ENCODE measurements around the gene LCN1.
"Not testable (repeated sequence)": the region's sequence is repeated elsewhere in the genome, so short reads cannot be mapped to it uniquely, and the experiment has no call there.

The LCN1 gene

DNA sequence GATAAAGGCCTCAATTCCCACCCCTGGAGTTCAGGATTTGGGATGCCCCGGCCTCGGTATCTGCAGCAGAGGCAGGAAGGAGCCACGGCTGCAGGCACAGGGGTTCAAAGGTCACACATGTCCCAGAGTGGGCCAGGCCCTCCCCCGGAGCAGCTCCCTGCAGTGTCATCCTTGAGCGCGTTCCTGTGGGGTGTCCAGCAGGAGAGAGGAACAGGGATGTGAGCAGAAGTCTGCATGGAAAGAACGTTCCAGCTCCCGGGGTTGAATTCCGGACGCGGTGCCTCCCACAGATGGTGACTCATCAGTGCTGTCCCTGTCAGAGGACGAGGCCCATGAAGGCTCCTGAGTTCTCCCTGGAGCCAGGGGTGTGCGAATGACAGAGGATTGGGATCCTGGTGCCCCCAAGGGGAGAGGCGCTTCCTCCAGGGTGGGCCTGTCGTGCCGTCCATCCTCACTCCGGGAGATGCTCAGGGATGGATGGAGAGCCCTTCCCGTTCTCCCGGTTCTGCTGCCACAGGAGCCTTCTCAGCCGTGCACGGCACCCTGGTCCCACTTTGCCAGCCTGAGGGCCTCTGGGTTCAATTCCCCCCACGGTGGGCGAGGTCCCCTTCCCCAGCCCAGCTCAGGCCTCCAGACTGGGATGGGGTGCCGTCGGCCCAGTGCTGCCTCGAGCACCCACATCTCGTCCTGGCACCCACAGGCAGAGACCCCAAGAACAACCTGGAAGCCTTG, 3.1 kb downstream of the LCN1 start:
- FAIRE-seq = no peak

DNA sequence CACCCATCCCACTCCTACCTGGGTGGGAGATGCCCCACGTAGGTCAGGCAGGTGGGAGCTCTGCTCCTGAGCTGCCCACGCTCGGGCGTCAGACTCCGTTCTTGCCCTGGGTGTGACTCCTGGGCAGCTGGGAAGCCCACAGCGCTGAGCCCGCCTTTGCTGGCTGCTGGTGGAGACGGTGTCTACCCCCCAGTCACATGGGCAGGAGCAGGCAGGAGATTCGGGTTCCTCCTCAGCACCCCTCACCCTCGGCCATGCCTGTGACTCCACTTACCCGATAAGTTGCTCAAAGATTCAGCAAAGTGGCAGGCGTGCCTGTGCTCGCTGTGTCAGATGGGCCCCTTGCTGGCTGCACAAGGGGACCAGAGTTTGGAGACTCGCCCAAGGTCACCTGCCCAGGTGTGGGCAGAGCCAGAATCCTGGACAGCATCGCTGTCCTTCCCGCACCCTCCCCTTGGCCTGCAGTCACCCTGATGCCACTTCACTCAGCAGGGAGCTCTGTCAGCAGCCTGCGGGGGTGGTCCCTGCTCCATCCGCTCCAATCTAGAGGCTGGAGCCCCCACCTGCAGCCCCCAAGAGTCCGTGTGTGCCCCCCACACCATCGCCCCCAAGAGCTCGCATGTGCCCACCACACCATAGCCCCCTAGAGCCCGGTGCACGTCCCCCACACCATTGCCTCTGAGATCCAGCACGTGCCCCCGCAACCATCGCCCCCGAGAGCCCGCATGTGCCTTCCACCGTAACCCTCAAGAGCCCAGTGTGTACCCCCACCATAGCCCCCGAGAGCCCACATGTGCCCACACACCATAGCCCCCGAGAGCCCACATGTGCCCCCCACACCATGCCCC, 4.2 kb downstream of the LCN1 start:
- FAIRE-seq = no peak

DNA sequence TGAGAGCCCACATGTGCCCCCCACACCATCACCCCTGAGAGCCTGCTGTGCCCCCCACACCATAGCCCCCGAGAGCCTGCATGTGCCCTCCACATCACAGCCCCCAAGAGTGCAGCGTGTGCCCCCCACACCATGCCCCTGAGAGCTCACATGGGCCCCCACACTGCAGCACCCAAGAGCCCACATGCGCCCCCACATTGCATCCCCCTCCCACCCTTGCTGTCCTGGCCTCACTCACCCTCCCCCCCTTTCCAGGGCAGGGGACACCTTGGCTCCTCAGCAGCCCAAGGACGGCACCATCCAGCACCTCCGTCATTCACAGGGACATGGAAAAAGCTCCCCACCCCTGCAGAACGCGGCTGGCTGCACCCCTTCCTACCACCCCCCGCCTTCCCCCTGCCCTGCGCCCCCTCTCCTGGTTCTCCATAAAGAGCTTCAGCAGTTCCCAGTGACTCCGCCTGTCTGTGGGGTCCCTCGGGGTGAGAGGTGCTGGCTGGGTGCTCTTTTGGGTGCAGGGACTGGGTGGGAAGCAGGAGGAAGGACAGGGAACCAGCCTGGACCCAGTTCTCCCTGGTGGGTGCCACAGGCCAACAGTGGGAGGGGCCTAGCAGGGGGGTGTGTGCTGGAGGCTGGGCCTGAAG, 5.0 kb downstream of the LCN1 start:
- FAIRE-seq = no peak

DNA sequence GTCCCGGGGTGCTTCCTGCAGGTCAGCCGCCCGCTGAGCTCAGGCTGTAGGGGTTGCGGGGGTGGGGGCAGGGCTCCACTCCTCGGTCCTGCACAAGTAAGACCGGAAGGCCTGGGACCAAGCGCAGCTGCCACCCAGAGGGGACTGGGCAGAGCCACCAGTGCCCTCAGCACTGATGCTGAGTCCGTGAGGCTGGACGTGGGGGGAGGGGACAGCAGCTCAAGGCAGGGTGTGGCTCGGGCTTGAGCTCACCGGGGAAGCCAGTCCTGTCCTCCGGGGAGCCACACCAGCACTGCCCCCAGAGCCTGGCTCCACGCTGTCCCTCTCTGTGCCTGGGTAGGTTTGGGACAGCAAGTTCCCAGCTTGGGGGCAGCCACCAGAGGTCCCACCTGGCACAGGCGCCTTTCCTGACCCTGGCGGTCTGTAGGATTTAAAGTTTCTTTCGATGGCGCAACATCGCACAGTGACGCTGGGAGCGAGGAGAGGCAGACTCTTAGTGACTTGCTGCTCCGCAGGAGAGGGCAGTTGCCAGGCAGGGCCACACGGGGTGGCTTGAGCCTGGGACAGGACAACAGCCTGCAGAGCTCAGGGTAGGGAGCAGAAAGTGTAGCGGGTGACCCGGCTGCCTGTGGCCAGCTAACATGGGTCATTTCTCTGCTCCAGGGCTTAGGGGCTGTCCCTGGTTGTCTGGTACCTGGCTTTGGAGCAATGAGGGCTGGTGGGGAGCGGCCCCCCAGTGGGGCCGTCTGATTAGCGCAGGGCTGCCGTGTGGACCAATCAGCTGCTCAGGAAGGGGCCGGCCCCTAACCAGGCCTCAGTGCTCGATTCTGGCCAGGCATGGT, 5.7 kb downstream of the LCN1 start:
- FAIRE-seq = no peak

DNA sequence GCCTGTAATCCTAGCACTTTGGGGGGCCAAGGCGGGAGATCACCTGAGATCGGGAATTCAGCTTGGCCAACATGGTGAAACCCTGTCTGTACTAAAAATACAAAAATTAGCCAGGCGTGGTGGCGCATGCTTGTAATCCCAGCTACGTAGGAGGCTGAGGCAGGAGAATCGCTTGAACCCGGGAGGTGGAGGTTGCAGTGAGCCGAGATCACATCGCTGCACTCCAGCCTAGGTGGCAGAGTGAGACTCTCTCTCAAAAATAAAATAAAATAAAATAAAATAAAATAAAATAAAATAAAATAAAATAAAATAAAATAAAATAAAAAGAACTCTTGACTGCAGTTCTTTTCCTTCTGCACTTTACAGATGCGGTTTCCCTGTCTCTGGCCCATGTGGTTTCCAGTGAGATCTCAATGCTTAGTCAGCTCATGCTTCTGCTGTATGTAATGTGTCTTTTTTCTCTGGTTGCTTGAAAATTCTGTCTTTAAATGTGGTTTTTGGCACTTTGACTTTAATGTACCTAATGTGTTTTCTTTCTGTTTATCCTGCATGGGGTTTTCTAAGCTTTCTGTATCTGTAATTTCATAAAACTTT, 7.7 kb downstream of the LCN1 start:
- not testable (repeated sequence) for FAIRE-seq

DNA sequence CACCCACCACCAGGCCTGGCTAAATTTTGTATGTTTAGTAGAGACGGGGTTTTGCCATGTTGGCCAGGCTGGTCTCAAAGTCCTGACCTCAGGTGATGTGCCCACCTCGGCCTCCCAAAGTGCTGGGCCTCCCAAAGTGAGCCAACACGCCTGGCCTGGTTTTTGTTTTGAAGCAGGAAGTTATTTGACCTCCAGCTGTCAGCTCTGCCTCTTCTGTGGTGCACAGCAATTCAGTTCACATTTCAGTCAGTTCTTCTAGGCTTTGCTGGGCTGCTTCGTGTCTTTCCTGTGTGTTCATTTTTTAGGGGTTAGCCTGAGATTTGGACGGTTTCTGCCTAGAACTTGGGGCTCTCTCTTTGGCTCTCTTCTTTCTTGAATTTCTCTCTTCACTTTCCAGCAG, 8.9 kb downstream of the LCN1 start:
- FAIRE-seq = no peak

DNA sequence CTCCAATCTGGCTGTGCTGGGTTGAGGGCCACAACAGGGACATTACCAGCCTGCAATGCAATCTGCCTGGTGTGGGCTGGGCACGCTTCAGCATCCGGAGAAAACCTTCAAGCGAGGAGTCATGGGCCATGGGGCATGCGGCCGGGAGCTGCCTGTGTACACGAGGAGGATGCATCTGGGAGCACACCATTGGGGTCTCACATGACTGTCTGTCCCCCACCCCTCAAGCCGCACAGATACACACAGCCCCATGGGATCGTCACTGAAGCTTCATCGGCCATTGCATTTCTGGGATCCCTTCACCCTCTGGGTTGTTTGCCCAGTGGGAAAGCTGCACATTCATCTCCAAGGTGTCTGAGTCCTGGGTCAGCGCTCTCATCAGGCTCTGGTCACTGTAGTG, 9.9 kb downstream of the LCN1 start:
- FAIRE-seq = no peak

DNA sequence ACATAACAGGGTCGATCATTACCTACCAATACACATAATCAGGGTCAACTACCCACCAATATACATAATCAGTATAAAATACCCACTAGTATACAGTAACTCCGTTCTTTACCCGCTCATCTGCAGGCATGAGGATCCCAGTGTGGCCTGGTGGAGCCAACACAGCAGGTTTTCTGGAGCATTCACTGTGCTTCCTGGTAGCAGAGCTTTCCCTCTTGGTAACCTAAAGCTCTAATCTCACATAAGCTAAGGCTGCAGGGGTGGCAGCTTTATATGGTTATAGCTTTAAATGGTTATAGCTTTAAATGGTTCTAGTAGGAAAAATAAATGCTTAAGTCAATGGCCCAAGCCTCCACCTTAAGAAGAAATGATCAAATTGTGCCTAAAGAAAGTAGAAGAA, 11.9 kb downstream of the LCN1 start:
- no peak for FAIRE-seq

DNA sequence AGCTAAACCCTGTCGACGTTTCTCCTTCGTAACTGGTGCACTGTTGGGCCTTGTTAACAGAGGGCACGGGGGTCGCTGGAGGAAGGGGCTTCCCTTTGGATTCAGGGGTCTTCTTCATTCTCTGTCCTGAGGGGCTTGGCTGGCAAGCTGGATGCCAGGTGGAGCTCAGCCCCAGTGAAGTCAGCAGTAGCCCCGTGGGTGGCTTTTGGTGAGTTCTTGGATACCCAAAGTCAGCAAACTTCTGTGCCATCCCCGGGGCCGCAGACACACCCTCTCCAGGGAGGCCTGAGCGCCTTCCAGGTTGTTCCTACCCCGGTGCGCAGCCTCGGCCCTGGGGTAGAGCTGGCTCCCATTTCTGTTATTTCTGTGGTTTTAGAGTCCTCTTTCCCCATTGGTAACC, 12.4 kb downstream of the LCN1 start:
- no peak for FAIRE-seq

DNA sequence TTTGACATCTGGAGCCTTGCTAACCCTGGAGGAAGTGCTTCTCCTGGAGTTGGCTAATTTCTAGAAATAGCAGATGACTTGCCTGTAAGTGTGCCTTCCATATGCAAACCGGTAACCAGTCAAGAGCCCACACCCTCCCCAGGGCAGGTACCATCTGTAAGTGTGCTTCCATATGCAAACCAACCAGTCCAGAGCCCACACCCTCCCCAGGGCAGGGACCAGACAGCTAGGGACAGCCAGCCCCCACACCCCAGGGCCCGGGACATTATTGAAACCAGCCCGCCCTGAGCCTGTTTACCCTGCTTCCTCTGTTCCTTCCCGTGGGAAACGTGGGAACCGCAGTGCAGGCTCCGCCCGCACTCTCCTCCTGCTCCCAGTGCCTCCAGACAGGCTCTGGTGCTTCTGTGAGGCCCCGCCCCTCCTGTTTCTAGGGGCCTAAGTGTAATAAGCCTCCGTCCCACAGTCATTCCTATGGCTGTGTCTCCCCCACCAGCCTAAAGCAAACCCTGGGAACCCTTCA, 13.0 kb downstream of the LCN1 start:
- not testable (repeated sequence) for FAIRE-seq

DNA sequence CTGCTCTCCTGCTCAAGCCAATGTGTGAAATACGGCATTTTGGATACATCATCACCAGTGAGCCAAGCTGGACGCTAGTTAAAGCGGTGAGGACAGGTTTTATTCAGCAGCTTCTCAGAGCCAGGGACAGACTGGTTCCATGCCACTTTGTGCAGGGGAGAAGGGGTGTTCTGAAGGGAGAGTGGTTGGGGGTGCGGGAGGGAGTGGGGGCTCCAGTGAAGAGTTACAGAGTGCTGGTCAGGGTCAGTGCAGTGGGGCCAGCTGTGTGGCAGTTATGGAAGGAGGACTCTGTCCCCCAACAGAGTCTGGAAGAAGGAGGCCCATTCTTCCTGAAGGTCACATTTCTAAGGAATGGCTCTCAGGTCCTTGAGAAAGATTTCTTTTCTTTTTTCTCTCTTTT, 13.6 kb downstream of the LCN1 start:
- not testable (repeated sequence) for FAIRE-seq

DNA sequence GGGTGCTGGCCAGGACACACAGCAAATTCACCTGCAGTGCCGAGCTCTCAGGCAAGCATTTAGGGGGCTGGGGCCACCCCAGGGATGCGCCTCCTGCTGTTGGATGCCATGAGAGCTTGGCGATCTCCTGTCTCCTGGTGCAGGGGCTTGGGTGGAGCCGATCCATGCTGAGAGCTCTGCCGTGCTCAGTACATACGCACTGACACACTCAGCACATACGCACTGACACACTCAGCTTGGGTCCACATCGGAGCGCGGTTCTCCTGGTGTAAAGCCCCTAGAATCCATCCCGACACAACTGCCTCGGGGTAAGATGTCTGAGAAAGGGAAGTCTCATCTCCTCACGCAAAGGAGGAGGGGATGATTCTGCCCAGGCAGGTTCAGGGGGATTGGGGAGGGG, 14.4 kb downstream of the LCN1 start:
- FAIRE-seq = not testable (repeated sequence)

DNA sequence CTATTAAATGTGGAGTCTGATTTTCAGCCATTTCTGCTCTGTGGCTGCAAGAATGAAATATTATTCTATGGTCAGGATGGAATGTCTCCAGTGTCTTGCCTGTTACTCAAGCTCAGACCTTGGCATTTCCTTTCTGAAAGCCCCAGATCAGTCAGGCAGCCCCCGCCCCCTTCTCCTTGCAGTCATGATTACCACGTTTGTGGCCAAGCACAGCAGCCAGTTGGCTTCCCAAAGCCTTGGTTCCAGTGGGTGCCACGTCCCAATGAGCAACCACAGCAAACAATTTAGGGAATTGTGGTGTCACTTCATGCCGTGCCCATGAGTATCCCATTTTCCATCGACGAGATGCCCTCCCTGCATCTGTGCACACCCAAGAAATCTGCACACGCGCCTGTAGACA, 15.0 kb downstream of the LCN1 start:
- FAIRE-seq = no peak

DNA sequence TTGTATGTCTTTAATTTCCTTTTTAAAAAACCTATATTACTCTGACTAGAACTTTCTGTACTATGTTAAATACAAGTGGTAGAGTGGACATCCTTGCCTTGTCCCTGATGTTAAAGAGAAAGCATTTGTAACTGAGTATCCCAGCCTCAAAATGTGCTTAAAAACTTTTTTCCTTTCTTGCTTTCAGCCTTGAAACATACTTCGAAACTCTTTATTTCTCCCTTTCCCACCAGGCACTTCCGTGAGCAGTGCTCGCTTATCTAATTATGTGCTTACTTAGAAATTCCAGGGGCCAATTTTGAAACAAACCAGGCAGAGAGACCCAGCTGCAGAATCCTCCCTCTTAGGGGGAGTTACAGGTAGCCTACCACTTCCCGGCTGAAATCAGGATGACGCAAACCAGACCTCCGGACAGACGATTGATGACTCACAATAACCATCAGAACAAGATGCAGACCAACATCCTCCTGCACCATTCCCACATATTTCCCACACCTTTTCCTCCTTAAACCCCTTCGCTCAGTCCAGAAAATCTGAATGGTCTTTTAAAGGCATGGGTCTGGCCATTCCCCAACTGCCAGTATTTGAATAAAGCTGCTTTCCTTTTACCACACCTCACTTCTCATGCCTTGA, 22.1 kb downstream of the LCN1 start:
- FAIRE-seq = not testable (repeated sequence)

DNA sequence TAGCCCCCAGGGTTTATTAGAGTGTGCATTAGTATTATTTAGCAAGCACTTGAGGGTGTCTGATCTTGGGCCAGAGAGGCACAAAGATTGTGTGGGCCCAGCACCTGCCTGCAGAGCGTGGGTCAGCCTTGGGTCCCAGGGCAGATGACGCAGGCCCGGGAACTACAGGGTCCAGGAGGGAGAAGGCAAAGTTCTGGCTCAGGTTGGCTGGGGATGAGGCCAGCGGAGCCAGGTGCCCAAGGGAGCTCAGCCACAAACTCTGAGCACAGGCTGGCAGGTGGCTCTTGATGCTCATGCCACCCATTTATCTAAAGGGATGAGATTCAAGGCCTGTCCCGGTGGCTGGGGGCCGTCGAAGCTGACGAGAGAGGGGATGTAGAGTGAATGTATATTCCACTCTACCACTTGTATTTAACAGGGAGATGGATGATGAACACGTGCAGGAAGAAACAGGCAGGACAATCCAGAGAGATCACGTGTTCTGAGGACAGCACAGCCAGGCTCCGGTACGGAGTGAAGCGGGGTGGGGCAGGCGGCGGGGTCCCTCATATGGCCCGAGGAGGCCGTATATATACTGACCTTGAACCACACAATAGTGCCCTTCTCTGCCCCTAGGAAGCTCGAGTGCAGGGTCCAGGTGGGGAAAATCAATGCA, 23.9 kb downstream of the LCN1 start:
- FAIRE-seq = no peak

DNA sequence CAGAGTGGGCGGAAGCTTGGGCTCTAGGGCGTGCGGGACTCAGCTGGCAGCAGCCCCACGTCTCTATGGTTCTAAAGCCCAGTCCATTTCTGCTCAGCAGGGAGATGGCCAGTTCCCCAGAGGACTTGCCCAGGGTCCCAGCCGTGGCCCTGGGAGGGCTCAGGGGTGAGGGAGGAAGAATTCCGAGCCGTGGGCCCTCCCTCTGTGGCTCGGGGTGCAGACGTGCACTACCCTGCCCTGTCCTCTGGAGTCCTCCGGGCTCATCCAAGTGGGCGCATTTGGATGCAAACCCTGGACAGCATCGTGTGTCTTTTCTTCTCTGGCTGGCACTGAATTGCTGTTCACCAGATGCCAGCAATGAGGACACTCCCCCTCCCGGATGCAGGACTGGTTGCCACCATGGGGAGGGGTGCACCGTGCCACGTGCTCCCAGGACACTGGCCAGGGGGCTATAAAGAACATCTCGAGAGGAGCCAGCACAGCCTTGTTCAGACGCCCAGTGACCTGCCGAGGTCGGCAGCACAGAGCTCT, 24.5 kb downstream of the LCN1 start, which contains the start of gene OBP2A:
Gene OBP2A (plus strand): TSS at position 481 of the 531 bp plus-strand sequence. CDS start 55 bp downstream, outside the sequence.
- not testable (repeated sequence) for FAIRE-seq

DNA sequence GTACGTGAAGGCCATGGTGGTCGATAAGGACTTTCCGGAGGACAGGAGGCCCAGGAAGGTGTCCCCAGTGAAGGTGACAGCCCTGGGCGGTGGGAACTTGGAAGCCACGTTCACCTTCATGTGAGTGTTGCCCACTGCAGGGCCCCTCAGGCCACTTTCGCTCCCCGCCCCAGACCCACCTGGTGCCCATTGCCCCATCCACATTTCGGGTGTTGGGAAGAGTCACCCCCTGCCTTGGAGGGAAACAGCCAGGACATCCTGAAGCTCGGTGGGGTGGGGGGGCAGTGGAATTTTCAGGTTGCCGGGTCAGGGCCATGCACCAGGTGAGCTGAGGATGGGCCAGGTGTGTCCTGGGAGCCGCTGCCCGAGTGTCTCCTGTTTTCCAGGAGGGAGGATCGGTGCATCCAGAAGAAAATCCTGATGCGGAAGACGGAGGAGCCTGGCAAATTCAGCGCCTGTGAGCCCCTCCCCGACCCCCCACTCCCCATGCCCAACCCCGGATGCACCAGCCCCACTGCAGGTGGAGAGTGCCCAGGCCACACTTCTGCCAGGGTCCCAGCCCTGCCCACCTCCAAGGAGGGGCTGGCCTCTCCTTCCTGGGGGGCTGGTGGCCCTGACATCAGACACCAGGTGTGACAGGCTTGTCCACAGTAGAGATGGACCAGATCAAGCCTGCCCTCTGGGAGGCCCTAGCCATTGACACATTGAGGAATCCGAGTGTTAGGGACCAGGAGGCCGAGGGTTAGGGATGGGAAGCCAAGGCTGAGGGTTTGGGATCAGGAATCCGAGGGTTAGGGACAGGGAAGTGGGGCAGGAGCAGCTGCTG, 25.8 kb downstream of the LCN1 start:
- FAIRE-seq = not testable (repeated sequence)

DNA sequence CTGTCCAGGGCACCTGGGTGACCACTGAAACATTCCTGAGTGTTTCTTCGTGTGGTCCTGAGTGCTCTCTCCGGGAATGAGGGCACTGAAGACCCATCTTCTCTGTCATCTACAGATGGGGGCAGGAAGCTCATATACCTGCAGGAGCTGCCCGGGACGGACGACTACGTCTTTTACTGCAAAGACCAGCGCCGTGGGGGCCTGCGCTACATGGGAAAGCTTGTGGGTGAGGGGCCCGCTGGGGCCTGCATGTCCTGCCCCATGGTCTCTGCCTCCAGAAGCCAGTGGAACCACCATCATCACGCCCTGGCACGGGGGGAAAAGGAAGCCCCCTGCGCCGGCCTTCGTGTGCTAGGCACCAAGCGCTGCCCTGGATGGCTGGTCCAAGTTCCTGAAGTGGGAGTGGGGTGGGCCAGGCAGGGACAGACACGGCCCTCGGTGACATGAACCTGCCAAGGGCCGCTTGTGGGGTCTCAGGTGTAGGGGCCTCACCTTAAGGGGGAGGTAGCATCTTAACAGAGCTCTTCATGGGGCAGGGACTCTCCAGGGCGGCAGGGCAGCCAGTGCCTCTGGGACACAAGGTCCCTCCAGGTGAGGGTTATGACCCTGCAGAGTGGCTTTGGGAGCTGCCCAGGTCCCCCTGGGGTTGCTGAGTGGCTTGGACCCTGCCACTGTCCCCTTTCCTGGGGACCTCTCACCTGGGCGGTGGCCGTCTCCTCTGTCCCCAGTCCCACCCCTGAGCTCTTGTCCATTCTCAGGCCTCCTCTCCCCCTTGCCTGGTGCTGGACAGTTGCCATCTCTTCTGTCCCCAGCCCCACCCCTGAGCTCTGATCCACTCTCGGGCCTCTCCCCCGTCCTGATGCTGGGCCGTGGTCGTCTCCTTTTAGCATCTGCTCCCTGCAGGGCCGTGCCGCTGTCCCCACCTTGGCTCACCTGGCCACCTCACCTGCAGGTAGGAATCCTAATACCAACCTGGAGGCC, 26.8 kb downstream of the LCN1 start:
- FAIRE-seq = no peak

All from A204.1 (cell line).